Measurements from ENCODE around the gene CACNB4.

GRCh38 chr2:152072011-152072410 lies 26.8 kb downstream of the CACNB4 start:
- TF ChIP-seq, protein P1, sequence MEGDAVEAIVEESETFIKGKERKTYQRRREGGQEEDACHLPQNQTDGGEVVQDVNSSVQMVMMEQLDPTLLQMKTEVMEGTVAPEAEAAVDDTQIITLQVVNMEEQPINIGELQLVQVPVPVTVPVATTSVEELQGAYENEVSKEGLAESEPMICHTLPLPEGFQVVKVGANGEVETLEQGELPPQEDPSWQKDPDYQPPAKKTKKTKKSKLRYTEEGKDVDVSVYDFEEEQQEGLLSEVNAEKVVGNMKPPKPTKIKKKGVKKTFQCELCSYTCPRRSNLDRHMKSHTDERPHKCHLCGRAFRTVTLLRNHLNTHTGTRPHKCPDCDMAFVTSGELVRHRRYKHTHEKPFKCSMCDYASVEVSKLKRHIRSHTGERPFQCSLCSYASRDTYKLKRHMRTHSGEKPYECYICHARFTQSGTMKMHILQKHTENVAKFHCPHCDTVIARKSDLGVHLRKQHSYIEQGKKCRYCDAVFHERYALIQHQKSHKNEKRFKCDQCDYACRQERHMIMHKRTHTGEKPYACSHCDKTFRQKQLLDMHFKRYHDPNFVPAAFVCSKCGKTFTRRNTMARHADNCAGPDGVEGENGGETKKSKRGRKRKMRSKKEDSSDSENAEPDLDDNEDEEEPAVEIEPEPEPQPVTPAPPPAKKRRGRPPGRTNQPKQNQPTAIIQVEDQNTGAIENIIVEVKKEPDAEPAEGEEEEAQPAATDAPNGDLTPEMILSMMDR (IDR thresholded peaks at IDR 0.05; ENCODE audit: insufficient read depth, low read length) = no peak
- no peak for TF ChIP-seq SPI1 (IDR thresholded peaks at IDR 0.05; ENCODE audit: borderline replicate concordance, low read depth)
- no peak for TF ChIP-seq POLR2AphosphoS5 (IDR thresholded peaks at IDR 0.05; ENCODE audit: low read depth)
